GM12875 (cell line): ENCODE results near the gene SCP2.

ENCODE experiments used
- H3K4me3 ChIP-seq: one replicate; pipeline ENCODE4 v1.5.1; 2011; ENCODE audit warnings: low read depth, low read length, control low read depth
- TF ChIP-seq, protein P1 (sequence below): IDR thresholded peaks from 2 replicates; pipeline ENCODE4 v1.5.1; 2011; ENCODE audit warnings: low read depth, mild to moderate bottlenecking, control low read depth, inconsistent platforms, low read length, moderate library complexity, borderline replicate concordance; ENCODE audit not compliant: insufficient read depth

Gene SCP2

DNA sequence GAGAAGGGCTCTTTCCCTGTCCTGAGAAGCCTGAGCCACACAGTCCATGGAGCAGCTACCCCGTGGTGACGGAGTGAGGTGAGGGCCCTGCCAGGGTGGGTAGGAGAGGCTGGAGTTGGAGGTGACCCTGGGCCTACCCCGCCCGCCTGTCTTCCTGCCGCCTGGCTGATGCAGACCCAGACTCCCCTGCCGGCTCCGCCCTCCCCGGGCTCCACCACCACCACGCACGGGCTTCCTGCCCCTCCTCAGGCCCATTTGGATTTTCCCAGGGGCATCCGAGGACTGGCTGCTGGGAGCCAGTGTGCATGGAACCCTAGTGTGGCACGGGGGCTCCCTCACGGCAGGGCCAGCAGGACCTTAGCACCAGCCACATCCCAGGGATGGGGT is 167.4 kb downstream of the SCP2 start:
- no peak overlapping the region for H3K4me3 ChIP-seq
- TF ChIP-seq, protein P1, sequence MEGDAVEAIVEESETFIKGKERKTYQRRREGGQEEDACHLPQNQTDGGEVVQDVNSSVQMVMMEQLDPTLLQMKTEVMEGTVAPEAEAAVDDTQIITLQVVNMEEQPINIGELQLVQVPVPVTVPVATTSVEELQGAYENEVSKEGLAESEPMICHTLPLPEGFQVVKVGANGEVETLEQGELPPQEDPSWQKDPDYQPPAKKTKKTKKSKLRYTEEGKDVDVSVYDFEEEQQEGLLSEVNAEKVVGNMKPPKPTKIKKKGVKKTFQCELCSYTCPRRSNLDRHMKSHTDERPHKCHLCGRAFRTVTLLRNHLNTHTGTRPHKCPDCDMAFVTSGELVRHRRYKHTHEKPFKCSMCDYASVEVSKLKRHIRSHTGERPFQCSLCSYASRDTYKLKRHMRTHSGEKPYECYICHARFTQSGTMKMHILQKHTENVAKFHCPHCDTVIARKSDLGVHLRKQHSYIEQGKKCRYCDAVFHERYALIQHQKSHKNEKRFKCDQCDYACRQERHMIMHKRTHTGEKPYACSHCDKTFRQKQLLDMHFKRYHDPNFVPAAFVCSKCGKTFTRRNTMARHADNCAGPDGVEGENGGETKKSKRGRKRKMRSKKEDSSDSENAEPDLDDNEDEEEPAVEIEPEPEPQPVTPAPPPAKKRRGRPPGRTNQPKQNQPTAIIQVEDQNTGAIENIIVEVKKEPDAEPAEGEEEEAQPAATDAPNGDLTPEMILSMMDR, result no peak
